HG03095 (cell line): ENCODE measurements around the gene CELSR1.
"Not testable (repeated sequence)": the region's sequence is repeated elsewhere in the genome, so short reads cannot be mapped to it uniquely, and the experiment has no call there.

Experiments
- ATAC-seq: cut with Tn5 transposase; IDR thresholded peaks from one replicate; pipeline ENCODE4 v1.9.1; 2021; ENCODE audit warnings: moderate library complexity; ENCODE audit not compliant: unreplicated experiment

Gene CELSR1

DNA sequence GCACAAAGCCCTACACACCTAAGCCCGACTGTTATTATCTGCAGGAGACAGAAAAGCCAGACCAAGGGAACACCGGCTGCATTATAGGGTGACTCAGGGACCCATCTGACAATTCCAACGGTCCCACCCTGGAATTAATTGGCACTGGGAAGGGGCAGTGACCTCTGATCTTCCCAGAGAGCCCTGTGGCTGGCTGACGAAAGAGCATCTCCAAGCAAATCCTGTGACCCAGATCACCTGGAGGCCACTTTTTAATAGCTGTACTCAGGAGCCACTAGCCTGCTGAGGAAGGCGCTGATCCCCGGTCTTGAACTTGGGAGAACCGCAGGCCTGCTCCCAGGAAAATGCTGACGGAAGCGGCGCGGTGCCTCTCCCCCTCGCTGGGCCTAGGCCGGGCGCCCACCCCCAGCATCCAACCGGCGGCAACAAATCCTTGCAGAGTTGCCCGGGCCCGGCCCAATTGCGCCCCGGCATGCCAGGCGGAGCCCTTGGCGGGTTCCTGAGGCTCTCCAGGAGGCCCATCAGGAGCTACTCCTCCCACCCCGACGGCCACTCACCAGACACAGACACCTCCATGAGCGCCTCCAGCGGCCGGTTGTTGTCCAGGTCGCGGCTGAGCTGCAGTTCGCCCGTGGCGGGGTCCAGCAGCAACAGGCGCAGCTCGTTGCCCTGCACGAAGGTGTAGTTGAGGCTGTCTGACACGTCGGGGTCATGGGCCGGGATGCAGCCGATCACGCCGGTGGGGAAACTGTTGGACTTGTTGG, 4.2 kb downstream of the CELSR1 start:
- ATAC-seq = no peak

DNA sequence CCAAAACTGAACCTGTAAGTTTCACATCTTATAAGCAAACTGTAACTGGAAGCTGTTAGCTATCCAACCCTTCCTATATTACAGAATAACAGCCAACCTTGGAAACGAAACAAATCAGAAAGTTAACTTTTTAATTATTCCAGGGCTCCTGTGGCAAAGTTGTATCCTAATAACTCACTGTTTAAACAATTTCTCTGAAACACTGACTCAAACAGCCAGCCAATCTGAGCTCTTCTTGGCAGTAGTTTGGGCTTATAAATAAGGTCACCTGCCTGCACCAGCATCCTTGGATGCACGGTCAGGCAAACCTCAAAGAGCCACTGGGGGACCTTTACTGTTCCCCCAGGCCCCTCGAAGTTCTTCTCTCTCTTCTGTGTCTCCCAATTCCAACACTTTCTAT, 5.0 kb downstream of the CELSR1 start:
- ATAC-seq = no peak

DNA sequence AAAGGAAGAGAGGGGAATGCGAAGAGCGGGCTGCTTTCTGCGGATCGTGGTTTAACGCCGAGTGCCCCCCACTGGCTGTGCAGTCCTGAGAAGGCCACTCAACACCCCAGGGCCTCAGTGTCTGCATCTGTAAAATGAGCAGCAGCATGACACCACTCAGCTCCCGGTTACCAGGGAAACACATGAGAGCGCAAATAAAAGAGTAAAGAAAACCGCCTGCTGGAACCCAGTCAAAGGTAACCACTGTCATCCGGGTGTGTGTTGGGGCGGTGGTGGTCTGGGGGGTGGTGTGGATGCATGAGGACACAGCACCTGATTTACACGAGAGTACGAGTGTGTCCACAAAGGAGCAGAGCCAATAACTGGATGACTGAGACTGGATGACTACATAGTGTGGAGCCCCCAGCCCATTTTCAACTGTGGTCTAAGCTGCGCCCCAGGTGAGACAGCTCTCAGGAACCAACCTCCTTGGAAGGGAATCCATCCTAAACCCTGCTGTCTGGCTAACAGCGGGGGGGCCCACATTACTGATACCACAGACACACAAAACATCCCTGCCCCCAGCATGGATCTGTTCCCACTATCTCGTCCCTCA, 5.7 kb downstream of the CELSR1 start:
- ATAC-seq = no peak

DNA sequence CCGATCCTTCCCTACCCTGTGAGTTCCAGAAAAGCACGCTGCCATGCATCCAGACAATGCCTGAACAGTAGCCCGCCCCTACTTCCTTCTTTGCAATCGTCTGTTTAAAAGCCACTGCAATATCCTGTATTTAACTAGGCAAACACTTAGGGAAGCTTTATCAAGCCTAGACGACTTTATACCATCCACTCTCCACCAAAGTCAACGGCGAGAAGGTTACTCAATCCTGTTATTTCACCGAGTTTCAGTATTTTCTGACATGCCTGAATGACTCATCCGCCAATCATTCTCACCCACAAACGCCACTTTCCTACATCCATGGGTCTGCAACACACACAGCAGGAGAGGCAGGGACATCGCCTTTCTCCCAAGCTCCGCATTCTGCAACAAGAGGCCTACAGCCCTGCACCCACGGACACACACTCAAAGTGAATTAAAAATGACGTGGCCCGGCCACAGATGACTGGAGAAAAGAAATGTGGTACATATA, 9.3 kb downstream of the CELSR1 start:
- no peak for ATAC-seq

DNA sequence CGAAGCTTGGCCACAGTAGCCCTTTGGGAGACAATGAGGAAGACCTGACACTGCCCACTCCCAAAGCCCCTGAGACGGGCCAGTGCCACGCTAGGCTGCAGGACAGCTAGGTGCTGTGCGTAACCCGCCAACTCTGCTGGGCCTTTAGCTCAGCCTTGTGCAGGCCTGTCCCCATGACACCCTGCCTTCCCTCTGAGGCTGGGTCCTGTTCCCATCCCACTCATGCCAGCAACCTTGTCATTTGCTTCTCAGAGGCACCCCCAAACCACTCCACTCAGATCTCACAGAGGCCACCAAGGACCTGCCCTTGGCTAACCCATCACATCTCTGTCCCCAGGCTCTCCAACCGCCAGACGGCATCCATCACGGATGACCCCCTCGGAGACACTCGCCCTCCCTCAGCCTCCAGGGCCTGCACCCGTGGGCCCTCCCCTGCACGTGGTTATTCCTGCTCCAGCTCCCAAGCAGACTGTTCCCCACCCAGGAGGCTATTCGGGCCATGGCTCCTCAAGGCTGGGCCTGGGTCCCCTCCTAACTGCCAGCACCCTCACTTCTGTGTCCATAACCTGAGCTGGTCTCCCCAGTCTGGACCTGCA, 11.1 kb downstream of the CELSR1 start:
- ATAC-seq = no peak

DNA sequence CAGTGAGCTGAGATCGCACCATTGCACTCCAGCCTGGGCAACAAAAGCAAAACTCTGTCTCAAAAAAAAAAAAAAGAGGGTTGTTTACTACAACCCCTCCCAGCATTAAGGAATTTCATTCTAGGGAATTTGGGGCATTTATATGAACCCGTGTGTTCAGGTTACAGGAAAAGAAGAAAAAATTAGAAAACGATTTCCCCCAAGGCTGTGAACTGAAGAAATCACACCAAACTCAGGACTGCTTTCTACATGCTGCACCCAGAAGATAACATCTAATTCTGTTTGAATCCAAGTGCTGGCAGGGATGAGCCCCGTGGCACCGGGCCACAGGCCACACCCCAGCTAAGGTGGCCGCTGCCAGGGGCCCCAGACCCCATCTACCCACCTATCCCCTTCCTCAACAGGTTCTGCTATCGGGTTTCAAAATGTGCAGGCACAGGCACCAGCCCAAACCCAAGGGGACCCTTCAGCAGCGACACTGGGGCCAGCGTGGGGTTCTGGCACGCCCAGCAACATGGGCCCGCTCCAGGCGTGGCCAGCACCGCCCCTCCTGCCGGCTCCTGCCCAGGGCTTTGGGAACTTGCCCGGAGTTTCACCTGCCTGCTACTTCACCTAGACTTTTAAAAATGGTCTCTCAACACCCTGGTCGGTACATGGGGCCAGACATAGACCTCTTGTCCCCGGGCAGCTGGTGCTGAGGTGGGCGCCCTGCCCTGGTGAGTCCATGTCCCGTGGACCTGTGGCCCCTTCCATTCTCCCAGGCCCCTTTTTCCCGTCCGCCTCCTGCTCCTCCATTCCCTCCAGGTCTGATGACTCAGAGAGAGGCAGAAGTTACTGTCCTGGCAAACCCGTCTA, 11.8 kb downstream of the CELSR1 start:
- no peak for ATAC-seq

DNA sequence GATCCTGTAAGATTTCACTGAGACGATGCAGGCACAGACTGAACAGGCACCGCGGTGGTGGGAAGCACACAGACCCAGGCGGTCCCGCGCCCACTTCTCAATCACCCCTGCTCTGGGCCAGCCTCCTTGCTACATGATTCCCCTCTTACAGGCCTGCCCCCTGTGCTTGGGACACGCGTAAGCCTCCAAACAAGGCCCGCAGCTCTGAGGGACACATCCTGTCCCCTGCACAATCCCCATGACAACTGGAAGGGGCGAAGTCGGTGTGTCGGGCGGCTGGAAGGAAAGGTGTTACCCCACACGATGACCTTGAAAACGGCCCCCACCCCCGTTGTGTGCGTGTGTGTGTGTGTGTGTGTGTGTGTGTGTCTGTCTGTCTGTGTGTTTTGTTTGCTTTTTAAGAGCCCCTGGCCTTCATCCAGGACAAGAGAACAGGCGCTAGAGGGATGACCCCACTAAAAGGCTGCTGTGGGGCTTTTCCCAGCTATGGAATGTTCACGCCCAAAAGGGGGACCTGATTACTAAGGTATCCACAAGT, 13.1 kb downstream of the CELSR1 start:
- no peak for ATAC-seq

DNA sequence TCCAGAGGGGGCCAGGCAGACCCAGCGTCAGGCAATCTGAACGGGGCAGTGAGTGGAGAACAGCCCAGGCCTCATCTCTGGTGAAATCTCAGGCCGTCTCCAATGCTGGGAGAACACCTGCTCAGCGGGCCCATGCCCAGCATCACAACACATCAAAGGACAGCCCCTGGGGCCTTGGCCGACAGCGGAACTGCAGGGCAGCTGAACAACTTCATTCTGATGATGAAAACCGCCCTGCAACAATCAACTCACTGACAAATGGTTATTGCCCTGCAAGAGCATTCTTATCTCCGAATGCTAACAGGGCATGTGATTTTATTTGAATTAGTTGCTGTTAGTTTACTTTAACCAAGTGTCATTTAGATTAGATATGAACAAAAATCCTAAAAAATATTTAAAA, 14.6 kb downstream of the CELSR1 start:
- ATAC-seq = no peak

DNA sequence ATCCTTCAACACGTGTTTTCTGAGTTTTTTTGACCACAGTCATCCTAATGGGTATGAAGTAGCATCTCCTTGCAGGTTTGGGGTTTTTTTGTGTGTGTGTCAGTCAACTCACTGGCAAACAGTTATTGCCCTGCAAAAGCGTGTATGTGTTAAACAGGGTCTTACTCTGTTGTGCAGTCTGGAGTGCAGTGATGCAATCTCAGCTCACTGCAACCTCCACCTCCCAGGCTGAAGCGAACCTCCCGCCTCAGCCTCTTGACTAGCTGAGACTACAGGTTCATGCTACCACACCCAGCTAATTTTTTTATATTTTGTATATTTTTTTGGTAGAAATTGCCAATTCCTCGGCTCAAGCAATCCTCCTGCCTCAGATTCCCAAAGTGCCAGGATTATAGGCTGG, 15.4 kb downstream of the CELSR1 start:
- ATAC-seq = no peak

DNA sequence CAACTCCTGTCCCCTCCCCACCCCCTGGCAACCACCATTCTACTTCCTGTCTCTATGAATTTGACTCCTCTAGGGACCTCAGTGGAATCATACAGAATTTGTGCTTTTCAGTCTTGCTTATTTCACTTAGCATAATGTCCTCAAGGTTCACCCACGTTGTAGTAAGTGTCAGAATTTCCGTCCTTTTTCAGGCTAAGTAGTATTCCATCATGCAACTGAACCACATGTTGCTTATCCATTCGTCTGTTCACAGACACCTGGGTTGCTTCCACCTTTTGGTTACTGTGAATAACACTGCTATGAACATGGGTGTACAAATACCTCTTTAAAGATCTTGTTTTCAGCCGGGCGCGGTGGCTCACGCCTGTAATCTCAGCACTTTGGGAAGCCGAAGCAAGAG, 16.5 kb downstream of the CELSR1 start:
- no peak for ATAC-seq

DNA sequence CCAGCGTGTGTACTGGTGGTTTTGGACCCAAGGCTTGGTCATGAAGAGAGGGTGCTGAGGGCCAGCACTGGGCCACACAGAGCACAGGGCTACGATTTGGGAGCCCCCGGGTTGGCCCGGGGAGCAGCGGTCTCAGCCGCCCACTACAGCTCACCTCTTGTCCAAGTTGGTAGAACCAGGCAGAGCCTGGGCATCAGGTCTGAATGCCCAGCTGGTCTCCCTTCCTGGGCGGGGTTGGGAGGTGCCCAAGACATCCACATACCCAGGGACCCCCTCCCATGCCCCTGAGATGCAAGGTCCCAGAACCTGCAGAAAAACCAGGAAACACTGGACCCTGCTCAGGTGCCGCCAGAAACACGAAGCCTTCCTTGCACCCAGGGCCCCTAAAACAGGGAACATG, 18.0 kb downstream of the CELSR1 start:
- no peak for ATAC-seq

DNA sequence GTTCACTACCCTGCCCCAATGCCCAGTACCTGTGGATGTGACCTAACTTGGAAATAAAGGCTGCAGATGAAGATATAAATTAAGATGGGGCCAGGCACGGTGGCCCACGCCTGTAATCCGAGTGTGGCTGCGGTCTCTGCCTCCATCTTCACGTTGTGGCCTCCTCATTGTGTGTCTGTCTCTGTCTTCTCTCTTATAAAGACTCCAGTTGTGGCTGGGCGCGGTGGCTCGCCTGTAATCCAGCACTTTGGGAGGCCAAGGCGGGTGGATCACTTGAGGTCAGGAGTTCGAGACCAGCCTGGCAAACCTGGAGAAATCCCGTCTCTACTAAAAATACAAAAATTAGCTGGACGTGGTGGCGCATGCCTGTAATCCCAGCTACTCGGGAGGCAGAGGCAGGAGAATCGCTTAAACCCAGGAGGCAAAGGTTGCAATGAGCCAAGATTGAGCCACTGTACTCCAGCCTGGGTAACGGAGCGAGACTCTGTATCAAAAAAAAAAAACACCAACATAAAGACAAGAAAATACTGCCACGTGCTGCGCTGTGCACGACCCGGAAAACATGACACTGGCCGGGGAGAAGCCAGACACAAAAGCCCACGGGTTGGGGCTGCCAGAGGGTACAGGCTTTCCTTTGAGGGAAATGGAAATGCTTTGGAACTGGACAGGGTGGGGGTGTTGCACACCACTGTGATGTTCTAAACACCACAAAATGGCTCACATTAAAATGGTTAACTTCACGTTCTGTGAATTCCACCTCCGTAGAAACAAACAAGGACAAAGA, 18.7 kb downstream of the CELSR1 start:
- ATAC-seq = no peak

DNA sequence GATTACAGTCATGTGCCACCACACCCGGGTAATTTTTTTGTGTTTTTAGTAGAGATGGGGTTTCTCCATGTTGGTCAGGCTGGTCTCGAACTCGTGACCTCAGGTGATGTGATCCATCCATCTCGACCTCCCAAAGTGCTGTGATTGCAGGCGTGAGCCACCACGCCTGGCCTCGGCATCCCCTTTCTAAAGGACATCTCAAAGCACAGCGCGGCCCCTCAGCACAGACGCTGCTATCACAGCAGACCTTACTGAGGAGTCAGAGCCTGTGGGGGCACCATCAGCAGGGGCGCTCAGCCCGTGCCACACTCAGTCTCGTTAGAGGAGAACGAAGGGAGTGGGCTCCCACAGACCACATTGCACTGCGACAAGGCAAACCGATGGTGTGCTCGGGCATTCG, 19.4 kb downstream of the CELSR1 start:
- ATAC-seq = no peak

DNA sequence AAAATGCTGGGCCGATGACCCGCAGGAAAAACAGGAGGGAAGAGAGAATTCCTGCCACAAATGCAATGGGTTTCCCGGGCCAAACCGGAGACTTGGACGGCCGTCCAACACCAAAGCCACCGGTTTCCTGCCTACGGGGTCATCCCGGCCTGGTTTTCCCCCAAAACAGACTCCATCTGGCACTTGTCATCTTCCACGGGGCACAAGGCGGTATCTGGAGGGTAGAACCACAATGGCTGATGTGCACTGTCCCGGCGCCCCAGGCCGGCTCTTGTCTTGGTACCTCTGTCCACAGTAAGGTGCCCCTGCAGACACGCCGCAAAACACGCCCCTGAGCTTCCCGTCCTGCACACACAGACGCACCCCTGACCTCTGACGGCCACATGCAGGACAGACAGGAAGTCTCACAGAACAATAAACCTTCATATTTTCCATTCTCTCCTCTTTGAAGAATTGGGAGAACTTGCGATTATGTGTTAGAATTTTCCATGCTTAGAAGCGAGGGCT, 20.1 kb downstream of the CELSR1 start:
- no peak for ATAC-seq

DNA sequence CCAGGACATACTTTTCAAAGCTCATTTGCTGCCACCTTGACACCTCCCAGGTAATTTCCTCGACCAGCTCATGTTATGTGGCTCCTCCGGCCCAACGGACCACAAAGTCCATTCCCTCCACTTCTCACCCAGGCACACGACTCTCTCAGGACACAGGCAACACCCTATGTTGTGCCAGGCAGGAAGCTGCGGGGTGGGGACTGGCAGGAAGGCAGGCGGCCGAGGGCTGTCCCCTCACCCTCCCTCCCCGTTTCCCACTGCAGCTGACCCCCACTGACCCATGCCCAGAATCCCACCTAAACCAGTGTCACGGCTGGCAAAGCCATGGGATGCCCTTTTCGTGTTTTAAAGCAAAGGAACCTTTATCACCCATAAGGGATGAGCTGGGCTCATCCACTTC, 20.8 kb downstream of the CELSR1 start:
- ATAC-seq = no peak

DNA sequence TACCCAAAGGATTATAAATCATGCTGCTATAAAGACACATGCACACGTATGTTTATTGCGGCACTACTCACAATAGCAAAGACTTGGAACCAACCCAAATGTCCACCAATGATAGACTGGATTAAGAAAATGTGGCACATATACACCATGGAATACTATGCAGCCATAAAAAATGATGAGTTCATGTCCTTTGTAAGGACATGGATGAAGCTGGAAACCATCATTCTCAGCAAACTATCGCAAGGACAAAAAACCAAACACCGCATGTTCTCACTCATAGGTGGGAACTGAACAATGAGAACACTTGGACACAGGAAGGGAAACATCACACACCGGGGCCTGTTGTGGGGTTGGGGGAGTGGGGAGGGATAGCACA, 21.3 kb downstream of the CELSR1 start:
- not testable (repeated sequence) for ATAC-seq

DNA sequence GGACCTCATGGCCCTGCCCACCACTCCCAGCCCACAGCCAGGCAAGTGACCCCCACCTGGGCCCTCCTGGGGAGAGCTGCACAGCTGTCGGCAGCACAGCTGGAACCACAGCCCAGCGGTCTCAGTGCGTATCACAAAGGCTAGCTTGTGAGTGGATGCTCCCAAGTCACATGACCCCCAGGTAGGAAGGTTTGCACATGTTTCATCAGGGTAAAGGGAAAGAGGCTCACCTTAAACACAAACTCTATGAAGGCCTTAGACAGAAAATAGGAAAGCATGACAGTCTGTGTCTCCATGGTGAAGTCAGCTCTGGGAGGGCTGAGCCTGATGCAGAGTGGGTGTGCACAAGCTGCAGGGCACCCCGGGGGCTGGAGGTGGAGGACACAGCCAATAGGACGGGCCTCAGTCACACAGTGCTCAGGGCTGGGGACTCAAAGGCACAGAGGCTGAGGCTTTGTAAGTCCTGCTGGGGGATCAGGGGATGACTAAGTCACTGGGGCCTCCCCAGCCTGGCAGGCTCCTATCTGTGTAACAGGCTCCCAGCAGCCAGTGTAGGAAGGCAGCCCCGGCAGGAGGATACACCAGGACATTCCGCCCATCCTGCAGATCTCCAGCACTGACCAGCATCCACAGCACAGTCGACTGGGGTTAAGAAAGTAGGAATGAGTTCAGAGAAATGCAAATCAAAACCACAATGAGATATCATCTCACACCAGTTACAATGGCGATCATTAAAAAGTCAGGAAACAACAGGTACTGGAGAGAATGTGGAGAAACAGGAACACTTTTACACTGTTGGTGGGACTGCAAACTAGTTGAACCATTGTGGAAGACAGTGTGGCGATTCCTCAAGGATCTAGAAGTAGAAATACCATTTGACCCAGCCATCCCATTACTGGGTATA, 22.0 kb downstream of the CELSR1 start:
- no peak for ATAC-seq

DNA sequence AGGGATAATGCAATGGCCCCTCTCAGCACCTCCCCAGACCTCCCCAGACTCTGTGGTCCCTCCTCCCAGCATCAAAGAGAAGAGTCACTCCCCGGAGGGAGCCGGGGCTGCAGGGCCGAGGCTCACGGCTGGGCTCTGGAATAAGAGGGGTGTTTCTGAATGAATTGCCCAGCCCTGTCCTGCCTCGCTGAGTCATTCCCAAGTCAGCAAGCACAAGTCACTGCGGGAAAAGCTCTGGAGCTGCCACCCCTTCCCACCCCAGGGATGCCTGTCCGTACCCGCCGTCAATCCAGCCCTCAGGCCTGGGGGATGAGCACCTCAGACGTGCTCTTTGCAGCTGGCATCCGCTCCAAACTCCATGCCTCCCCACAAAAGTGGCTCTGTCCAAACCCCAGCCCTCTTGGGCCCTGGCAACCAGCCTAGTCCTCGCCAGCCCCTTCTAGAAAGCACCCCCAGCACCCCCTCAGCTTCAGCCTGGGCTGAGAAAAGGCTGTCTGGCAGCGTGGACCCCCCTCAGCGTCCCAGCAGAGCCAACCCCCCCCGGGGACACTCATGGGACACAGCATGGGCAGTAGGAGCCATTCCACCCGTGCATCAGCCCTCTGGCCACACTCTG, 22.7 kb downstream of the CELSR1 start:
- ATAC-seq = no peak
